Esophagus squamous epithelium (tissue), 5 donors: Measurements from ENCODE around the gene TEX51. TPM values are rescaled to one million over a fixed set of nuclear protein-coding genes. Genes with fewer than 3 reads are reported as not detected.

Experiments used
- DNase-seq: peaks from one replicate; lab custom pipeline; 2025; lab: John Stamatoyannopoulos, UW
- H3K27ac ChIP-seq, 4 donors: fragments of 200-600 bp; sonication (generic); one replicate each; pipeline ENCODE4 v1.5.1; 2016 to 2019; ENCODE audit warnings: mild to moderate bottlenecking in 1 of 4
- H3K27me3 ChIP-seq, 4 donors: fragments of 200-600 bp; sonication (generic); 1 replicate in 3 of 4; 2 replicates in 1 of 4; pipeline versions ENCODE4 v1.5.1 to v1.6.0; 2017 to 2021; ENCODE audit warnings: antibody characterized with exemption in 1 of 4
- H3K36me3 ChIP-seq, 3 donors: fragments of 200-600 bp; sonication (generic); one replicate each; pipeline ENCODE4 v1.5.1; 2016 to 2019
- H3K4me1 ChIP-seq, 3 donors: fragments of 200-600 bp; sonication (generic); one replicate each; pipeline ENCODE4 v1.5.1; 2017 to 2019
- H3K4me3 ChIP-seq, 4 donors: fragments of 200-600 bp; sonication (generic); 1 replicate in 3 of 4; 2 replicates in 1 of 4; pipeline ENCODE4 v1.5.1; 2016 to 2019; ENCODE audit warnings: mild to moderate bottlenecking in 2 of 4, moderate library complexity in 1 of 4
- H3K9me3 ChIP-seq, 3 donors: fragments of 200-600 bp; sonication (generic); one replicate each; pipeline ENCODE4 v1.5.1; 2016 to 2019
- CTCF ChIP-seq, 6 experiments: fragments of 450-650 bp in 4 of 6; fragments of 200-600 bp in 2 of 6; sonication (generic) in 2 of 6; IDR thresholded peaks; one replicate each; pipeline ENCODE4 v1.5.1; 2016 to 2019; ENCODE audit warnings: antibody characterized with exemption in 6 of 6, mild to moderate bottlenecking in 4 of 6, moderate library complexity in 4 of 6
- POLR2A ChIP-seq, 4 donors: fragments of 450-650 bp; IDR thresholded peaks; one replicate each; pipeline ENCODE4 v1.6.1; 2017; ENCODE audit warnings: antibody characterized with exemption in 4 of 4, mild to moderate bottlenecking in 4 of 4, moderate library complexity in 3 of 4
- WGBS, 2 donors: methylation state at CpG; one replicate each; pipeline ENCODE4 v1.1.5; 2018; 5-methylcytosine and 5-hydroxymethylcytosine counted together
- intact Hi-C: fragments of 100-400 bp; cut with DNase I; formaldehyde crosslinking; loops from one replicate; pipeline ENCODE4 v1.15.0; 2022
- total RNA-seq, 4 donors: library from RNA; depleted of rRNA; stranded (reverse); fragments of >200 nt; gene quantifications; one replicate each; pipeline ENCODE4 v1.1.0, GENCODE V29; 2016
- donor health status: DM: yes; HTN: yes; CAD: no.

Gene TEX51
- total RNA-seq, 4 donors from 2014 or later, result not detected

- no peak for DNase-seq
- TF ChIP-seq POLR2A (IDR thresholded peaks at IDR 0.05) (no peak), CTCF (IDR thresholded peaks at IDR 0.05) (no peak)
- Histone ChIP-seq H3K9me3 (peaks cover 0 to 12% (median 4%) of the 10 kb centered on the region in 3 donors), H3K27me3 (peaks cover 0 to under 1% (median 0%) of the 10 kb centered on the region in 4 donors), H3K4me3 (no peak overlapping the region), H3K4me1 (no peaks in the 10 kb centered on the region), H3K27ac (no peak overlapping the region), H3K36me3 (no peaks in the 10 kb centered on the region)
- intact Hi-C loops, result no loop called here
- WGBS, 2 donors, result 81 to 87% methylated on average over 3 to 4 of the region's 7 CpGs
Measured at GRCh38 chr2:126880324-126880723, 18.4 kb upstream of the TEX51 start.

GRCh38 chr2:126880817-126881216 is 17.9 kb upstream of the TEX51 start:
- no peak overlapping the region for H3K4me3 ChIP-seq
- H3K27me3 ChIP-seq, result peaks cover 0 to 5% (median 0%) of the 10 kb centered on the region in 4 donors
- peaks cover 0 to 4% (median 0%) of the 10 kb centered on the region in 3 donors for H3K4me1 ChIP-seq
- no peak for DNase-seq
- H3K36me3 ChIP-seq, result no peaks in the 10 kb centered on the region
- no peak overlapping the region for H3K27ac ChIP-seq
- WGBS, 2 donors, result 58 to 60% methylated on average over 4 of the region's 4 CpGs
- no peak for TF ChIP-seq POLR2A (IDR thresholded peaks at IDR 0.05)
- TF ChIP-seq CTCF (IDR thresholded peaks at IDR 0.05), result no peak
- intact Hi-C loops, result no loop called here
- H3K9me3 ChIP-seq, result peaks cover 0 to 7% (median 2%) of the 10 kb centered on the region in 3 donors

GRCh38 chr2:126881591-126881990 is 17.1 kb upstream of the TEX51 start:
- Histone ChIP-seq H3K9me3 (peaks cover 0 to under 1% (median 0%) of the 10 kb centered on the region in 3 donors), H3K4me3 (no peak overlapping the region), H3K27ac (no peak overlapping the region), H3K36me3 (no peaks in the 10 kb centered on the region), H3K27me3 (peaks cover 0 to 13% (median 0%) of the 10 kb centered on the region in 4 donors), H3K4me1 (peaks cover 0 to 12% (median 5%) of the 10 kb centered on the region in 3 donors)
- 66 to 75% methylated on average over 5 to 6 of the region's 9 CpGs for WGBS, 2 donors
- intact Hi-C loops, result no loop called here
- DNase-seq, result no peak
- no peak for TF ChIP-seq POLR2A (IDR thresholded peaks at IDR 0.05)
- no peak for TF ChIP-seq CTCF (IDR thresholded peaks at IDR 0.05)

GRCh38 chr2:126882181-126882580 is 16.5 kb upstream of the TEX51 start:
- Histone ChIP-seq H3K9me3 (no peaks in the 10 kb centered on the region), H3K27ac (no peak overlapping the region), H3K27me3 (peaks cover 0 to 17% (median 0%) of the 10 kb centered on the region in 4 donors), H3K36me3 (no peaks in the 10 kb centered on the region), H3K4me1 (peaks cover 0 to 15% (median 5%) of the 10 kb centered on the region in 3 donors), H3K4me3 (no peak overlapping the region)
- intact Hi-C loops, result no loop called here
- DNase-seq, result no peak
- WGBS, 2 donors, result 25 to 75% methylated on average over 1 to 2 of the region's 2 CpGs
- no peak for TF ChIP-seq CTCF (IDR thresholded peaks at IDR 0.05)
- no peak for TF ChIP-seq POLR2A (IDR thresholded peaks at IDR 0.05)

GRCh38 chr2:126882736-126883665 is 15.7 kb upstream of the TEX51 start:
- Histone ChIP-seq H3K9me3 (no peaks in the 10 kb centered on the region), H3K4me3 (no peak overlapping the region), H3K4me1 (peaks cover 0 to 15% (median 5%) of the 10 kb centered on the region in 3 donors), H3K27ac (no peak overlapping the region), H3K27me3 (peaks cover 0 to 21% (median 0%) of the 10 kb centered on the region in 4 donors), H3K36me3 (no peaks in the 10 kb centered on the region)
- DNase-seq, result no peak
- no peak for TF ChIP-seq CTCF (IDR thresholded peaks at IDR 0.05)
- TF ChIP-seq POLR2A (IDR thresholded peaks at IDR 0.05), result no peak
- WGBS, 2 donors, result 39 to 75% methylated on average over 3 to 4 of the region's 7 CpGs
- intact Hi-C loops, result no loop called here
